ENCODE data around the gene HOXB6. TPM values are rescaled to one million over a fixed set of nuclear protein-coding genes. Genes with fewer than 3 reads are reported as not detected.

The HOXB6 gene
- total and polyA plus RNA-seq, 4 donors: 0.17 to 1.1 (median 0.46) TPM

DNA sequence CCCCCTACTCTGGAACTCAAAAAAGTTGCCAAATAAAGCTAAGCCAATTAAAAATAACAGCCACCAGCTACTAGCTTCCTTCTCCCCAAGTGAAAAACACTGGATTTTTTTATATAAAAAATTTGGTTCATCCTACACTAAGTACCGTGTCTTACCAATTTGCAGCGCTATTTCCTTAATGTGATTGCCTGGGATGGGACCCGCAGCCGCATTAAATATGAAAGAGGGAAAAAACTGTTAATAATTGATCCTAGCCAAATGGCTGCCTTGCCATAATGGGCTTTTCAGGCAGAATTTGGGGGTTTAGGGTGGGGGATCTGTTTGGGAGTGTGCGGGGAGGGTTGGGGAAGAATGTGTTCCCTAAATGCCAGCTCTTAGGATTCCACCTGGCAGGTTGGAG lies 19.3 kb upstream of the HOXB6 start:
- peaks cover 4 to 50% (median 35%) of the 10 kb centered on the region in 4 donors for H3K27me3 ChIP-seq (ENCODE audit: control insufficient read depth in 4 of 4, insufficient read depth in 4 of 4, low read length in 3 of 4)
- TF ChIP-seq RAD21 (IDR thresholded peaks at IDR 0.05) (no peak), FOXA1 (IDR thresholded peaks at IDR 0.05) (no peak), RXRA (IDR thresholded peaks at IDR 0.05) (no peak), HNF4A (conservative IDR thresholded peaks at IDR 0.05) (no peak), JUND (IDR thresholded peaks at IDR 0.05) (no peak), GABPA (IDR thresholded peaks at IDR 0.05 in 1 of 2, conservative IDR thresholded peaks at IDR 0.05 in 1 of 2) (no peak), YY1 (IDR thresholded peaks at IDR 0.05) (no peak), EGR1 (IDR thresholded peaks at IDR 0.05; ENCODE audit: low read depth in 2 of 2) (no peak), SP1 (IDR thresholded peaks at IDR 0.05) (no peak), NR2F2 (IDR thresholded peaks at IDR 0.05) (no peak), HNF4G (IDR thresholded peaks at IDR 0.05) (no peak), TAF1 (conservative IDR thresholded peaks at IDR 0.05) (no peak), FOXA2 (IDR thresholded peaks at IDR 0.05) (no peak)
- TF ChIP-seq, protein P1, sequence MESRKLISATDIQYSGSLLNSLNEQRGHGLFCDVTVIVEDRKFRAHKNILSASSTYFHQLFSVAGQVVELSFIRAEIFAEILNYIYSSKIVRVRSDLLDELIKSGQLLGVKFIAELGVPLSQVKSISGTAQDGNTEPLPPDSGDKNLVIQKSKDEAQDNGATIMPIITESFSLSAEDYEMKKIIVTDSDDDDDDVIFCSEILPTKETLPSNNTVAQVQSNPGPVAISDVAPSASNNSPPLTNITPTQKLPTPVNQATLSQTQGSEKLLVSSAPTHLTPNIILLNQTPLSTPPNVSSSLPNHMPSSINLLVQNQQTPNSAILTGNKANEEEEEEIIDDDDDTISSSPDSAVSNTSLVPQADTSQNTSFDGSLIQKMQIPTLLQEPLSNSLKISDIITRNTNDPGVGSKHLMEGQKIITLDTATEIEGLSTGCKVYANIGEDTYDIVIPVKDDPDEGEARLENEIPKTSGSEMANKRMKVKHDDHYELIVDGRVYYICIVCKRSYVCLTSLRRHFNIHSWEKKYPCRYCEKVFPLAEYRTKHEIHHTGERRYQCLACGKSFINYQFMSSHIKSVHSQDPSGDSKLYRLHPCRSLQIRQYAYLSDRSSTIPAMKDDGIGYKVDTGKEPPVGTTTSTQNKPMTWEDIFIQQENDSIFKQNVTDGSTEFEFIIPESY (IDR thresholded peaks at IDR 0.05): no peak
- TF ChIP-seq, protein P2, sequence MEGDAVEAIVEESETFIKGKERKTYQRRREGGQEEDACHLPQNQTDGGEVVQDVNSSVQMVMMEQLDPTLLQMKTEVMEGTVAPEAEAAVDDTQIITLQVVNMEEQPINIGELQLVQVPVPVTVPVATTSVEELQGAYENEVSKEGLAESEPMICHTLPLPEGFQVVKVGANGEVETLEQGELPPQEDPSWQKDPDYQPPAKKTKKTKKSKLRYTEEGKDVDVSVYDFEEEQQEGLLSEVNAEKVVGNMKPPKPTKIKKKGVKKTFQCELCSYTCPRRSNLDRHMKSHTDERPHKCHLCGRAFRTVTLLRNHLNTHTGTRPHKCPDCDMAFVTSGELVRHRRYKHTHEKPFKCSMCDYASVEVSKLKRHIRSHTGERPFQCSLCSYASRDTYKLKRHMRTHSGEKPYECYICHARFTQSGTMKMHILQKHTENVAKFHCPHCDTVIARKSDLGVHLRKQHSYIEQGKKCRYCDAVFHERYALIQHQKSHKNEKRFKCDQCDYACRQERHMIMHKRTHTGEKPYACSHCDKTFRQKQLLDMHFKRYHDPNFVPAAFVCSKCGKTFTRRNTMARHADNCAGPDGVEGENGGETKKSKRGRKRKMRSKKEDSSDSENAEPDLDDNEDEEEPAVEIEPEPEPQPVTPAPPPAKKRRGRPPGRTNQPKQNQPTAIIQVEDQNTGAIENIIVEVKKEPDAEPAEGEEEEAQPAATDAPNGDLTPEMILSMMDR (IDR thresholded peaks at IDR 0.05; ENCODE audit: low read depth, low read length, missing input control): no peak
- TF ChIP-seq, protein P3, sequence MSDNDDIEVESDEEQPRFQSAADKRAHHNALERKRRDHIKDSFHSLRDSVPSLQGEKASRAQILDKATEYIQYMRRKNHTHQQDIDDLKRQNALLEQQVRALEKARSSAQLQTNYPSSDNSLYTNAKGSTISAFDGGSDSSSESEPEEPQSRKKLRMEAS (IDR thresholded peaks at IDR 0.05): no peak
- TF ChIP-seq, protein P4, sequence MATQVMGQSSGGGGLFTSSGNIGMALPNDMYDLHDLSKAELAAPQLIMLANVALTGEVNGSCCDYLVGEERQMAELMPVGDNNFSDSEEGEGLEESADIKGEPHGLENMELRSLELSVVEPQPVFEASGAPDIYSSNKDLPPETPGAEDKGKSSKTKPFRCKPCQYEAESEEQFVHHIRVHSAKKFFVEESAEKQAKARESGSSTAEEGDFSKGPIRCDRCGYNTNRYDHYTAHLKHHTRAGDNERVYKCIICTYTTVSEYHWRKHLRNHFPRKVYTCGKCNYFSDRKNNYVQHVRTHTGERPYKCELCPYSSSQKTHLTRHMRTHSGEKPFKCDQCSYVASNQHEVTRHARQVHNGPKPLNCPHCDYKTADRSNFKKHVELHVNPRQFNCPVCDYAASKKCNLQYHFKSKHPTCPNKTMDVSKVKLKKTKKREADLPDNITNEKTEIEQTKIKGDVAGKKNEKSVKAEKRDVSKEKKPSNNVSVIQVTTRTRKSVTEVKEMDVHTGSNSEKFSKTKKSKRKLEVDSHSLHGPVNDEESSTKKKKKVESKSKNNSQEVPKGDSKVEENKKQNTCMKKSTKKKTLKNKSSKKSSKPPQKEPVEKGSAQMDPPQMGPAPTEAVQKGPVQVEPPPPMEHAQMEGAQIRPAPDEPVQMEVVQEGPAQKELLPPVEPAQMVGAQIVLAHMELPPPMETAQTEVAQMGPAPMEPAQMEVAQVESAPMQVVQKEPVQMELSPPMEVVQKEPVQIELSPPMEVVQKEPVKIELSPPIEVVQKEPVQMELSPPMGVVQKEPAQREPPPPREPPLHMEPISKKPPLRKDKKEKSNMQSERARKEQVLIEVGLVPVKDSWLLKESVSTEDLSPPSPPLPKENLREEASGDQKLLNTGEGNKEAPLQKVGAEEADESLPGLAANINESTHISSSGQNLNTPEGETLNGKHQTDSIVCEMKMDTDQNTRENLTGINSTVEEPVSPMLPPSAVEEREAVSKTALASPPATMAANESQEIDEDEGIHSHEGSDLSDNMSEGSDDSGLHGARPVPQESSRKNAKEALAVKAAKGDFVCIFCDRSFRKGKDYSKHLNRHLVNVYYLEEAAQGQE (IDR thresholded peaks at IDR 0.05): no peak
- no peak overlapping the region for H3K9ac ChIP-seq (ENCODE audit: low read depth in 1 of 2, low read length in 2 of 2)
- 18% methylated on average over 5 of the region's 5 CpGs for WGBS
- H3K4me1 ChIP-seq (ENCODE audit: control insufficient read depth in 4 of 4, insufficient read depth in 4 of 4, low read length in 3 of 4): peaks cover 7 to 14% (median 13%) of the 10 kb centered on the region in 4 donors
- H3K9me3 ChIP-seq (ENCODE audit: control insufficient read depth in 4 of 4, low read length in 3 of 4): no peaks in the 10 kb centered on the region
- H3K36me3 ChIP-seq (ENCODE audit: control insufficient read depth in 4 of 4, insufficient read depth in 3 of 4, low read depth in 1 of 4, low read length in 3 of 4): no peaks in the 10 kb centered on the region
- no peak for DNase-seq (ENCODE audit: low spot score)
- no peak overlapping the region for H3K27ac ChIP-seq (ENCODE audit: low read depth in 1 of 2, low read length in 2 of 2)
- H3K4me3 ChIP-seq (ENCODE audit: low read depth in 1 of 3, low read length in 3 of 3): no peak overlapping the region

DNA sequence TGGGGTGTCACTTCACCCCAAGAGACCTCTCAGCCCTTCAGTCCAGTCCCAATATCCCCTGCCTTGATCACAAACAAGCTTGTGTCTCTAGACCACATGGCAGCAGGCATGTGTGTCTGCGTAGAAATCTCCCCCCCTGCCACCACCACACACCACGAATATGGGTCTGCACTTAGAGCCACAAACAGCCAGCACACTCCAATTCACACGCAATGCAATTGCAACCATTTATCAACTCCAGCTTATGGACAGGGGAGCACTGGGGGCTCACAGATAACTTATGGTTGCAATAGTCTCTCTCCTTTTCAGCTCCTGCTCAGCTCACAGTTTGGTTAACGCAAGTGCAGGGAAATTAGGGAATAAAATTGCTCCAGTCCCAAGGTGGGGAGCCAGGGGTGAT lies 18.8 kb upstream of the HOXB6 start:
- TF ChIP-seq RAD21 (IDR thresholded peaks at IDR 0.05): no peak
- no peak for TF ChIP-seq HNF4A (conservative IDR thresholded peaks at IDR 0.05)
- Histone ChIP-seq H3K4me1 (ENCODE audit: control insufficient read depth in 4 of 4, insufficient read depth in 4 of 4, low read length in 3 of 4) (peaks cover 7 to 14% (median 13%) of the 10 kb centered on the region in 4 donors), H3K4me3 (ENCODE audit: low read depth in 1 of 3, low read length in 3 of 3) (no peak overlapping the region), H3K9me3 (ENCODE audit: control insufficient read depth in 4 of 4, low read length in 3 of 4) (no peaks in the 10 kb centered on the region), H3K27ac (ENCODE audit: low read depth in 1 of 2, low read length in 2 of 2) (no peak overlapping the region), H3K27me3 (ENCODE audit: control insufficient read depth in 4 of 4, insufficient read depth in 4 of 4, low read length in 3 of 4) (peaks cover 4 to 45% (median 33%) of the 10 kb centered on the region in 4 donors), H3K36me3 (ENCODE audit: control insufficient read depth in 4 of 4, insufficient read depth in 3 of 4, low read depth in 1 of 4, low read length in 3 of 4) (no peaks in the 10 kb centered on the region), H3K9ac (ENCODE audit: low read depth in 1 of 2, low read length in 2 of 2) (no peak overlapping the region)
- DNase-seq (ENCODE audit: low spot score): no peak
- WGBS: 18% methylated on average over 4 of the region's 4 CpGs
